Muscle of leg (tissue), 11 donors: ENCODE measurements around the gene FAM219A. TPM values are rescaled to one million over a fixed set of nuclear protein-coding genes. Genes with fewer than 3 reads are reported as not detected.
A peak's percentile ranks its signal among the peaks of the same experiment; 100 is the strongest.

ENCODE experiments used
- DNase-seq: peaks from one replicate; pipeline ENCODE4 v3.0.0; 2013
- H3K27ac ChIP-seq: one replicate; pipeline ENCODE4 v1.5.1; 2013; ENCODE audit warnings: mild to moderate bottlenecking, low read length, control low read depth
- H3K27me3 ChIP-seq: one replicate; pipeline ENCODE4 v1.6.1; 2013; ENCODE audit warnings: low read length; ENCODE audit not compliant: control insufficient read depth, insufficient read depth
- H3K36me3 ChIP-seq: one replicate; pipeline ENCODE4 v1.6.1; 2013; ENCODE audit warnings: low read length; ENCODE audit not compliant: control insufficient read depth, insufficient read depth
- H3K4me1 ChIP-seq: one replicate; pipeline ENCODE4 v1.6.1; 2013; ENCODE audit warnings: low read length; ENCODE audit not compliant: control insufficient read depth, insufficient read depth
- H3K4me3 ChIP-seq: one replicate; pipeline ENCODE4 v1.5.1; 2013; ENCODE audit warnings: low read length, control low read depth
- H3K9me3 ChIP-seq: replicated peaks from 2 replicates; pipeline ENCODE4 v1.6.1; 2013; ENCODE audit warnings: low read depth, low read length; ENCODE audit not compliant: control insufficient read depth
- WGBS: methylation state at CpG from one replicate; pipeline ENCODE4 v1.1.5; 2013; ENCODE audit warnings: missing lambda C conversion rate; ENCODE audit not compliant: insufficient coverage; 5-methylcytosine and 5-hydroxymethylcytosine counted together
- polyA plus RNA-seq, 8 donors: library from polyadenylated mRNA; unstranded; fragments of 120-200 nt; gene quantifications; one replicate each; pipeline versions ENCODE4 v1.2.1 to v1.2.3, GENCODE V29; 2013; ENCODE audit warnings: inconsistent platforms in 1 of 8, low replicate concordance in 1 of 8; ENCODE audit not compliant: insufficient read length in 8 of 8, insufficient read depth in 1 of 8
- total RNA-seq: library from RNA; stranded (reverse); fragments of 120-200 nt; gene quantifications from one replicate; pipeline ENCODE4 v1.2.4, GENCODE V29; 2013

FAM219A gene
- total and polyA plus RNA-seq, 9 donors, result 6.0 to 13.3 (median 11.8) TPM

DNA sequence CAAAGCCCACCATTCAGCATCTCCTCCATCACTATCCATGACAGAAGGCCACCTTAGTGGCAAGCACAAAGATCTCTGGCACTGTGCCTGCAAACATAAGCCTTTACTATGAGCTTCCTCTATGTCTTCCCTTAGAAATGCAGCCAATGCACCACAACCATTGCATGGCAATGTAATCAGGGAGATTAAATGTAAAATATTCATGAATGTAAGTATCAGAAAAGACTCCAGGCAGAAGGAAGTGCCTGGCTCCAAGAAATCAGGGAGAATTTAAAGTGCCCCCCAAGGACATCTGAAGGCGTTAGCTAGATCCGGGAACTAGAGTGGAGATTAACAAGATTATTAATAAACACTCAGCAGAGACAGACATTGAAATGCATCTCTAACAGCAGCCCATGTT lies 49.2 kb downstream of the FAM219A start:
- WGBS, result no CpG with 5 or more reads among the region's 2 CpGs
- H3K9me3 ChIP-seq, result no peaks in the 10 kb centered on the region
- no peaks in the 10 kb centered on the region for H3K4me1 ChIP-seq
- no peak for DNase-seq
- H3K4me3 ChIP-seq, result no peak overlapping the region
- H3K27me3 ChIP-seq, result no peaks in the 10 kb centered on the region
- peaks cover 8% of the 10 kb centered on the region for H3K36me3 ChIP-seq
- H3K27ac ChIP-seq, result no peak overlapping the region

DNA sequence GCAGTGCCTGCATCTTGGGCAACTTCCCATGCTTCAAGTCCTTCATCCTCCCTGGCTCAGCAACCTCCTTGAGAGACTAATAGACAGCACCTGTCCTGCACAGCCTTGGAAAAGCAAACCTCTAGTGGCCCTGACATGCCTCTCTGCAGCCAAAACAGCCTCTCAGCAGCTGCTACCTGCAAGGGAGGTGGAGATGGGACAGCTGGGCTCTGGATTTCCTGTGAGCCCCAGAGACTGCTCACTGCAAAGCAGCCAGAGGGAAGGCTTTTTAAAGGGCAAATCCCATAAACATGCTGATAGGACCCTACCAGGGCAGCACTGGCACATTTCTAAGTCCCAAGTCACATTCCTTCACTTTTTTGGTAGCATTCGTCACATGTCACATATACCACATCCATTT lies 50.2 kb downstream of the FAM219A start:
- H3K9me3 ChIP-seq, result no peaks in the 10 kb centered on the region
- no peak overlapping the region for H3K27ac ChIP-seq
- peaks cover 12% of the 10 kb centered on the region for H3K36me3 ChIP-seq
- no peak overlapping the region for H3K4me3 ChIP-seq
- 100% methylated on average over 1 of the region's 1 CpG for WGBS
- DNase-seq, result no peak
- no peaks in the 10 kb centered on the region for H3K4me1 ChIP-seq
- no peaks in the 10 kb centered on the region for H3K27me3 ChIP-seq

DNA sequence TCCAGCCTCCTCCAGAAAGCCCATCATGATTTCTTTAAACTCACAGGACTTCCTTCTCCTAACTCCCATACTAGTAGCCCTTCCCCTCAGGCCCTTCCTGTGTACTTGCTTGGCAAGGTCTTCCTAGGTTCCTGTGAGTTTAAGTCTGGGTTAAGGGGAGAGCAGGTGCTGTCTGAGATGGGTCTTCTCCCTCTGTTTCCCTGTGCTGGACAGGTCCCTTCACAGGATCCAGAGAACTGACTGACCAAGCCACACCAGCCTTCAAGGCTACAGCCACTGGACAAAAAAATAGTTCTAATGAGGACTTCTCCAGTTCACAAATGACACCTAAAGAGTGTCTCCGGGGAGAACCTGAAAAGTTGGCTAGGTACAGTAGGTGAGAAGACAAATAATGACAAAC lies 52.2 kb downstream of the FAM219A start:
- no peaks in the 10 kb centered on the region for H3K27me3 ChIP-seq
- H3K9me3 ChIP-seq, result no peaks in the 10 kb centered on the region
- H3K27ac ChIP-seq, result no peak overlapping the region
- no peaks in the 10 kb centered on the region for H3K4me1 ChIP-seq
- no peak for DNase-seq
- H3K4me3 ChIP-seq, result no peak overlapping the region
- WGBS, result no CpG with 5 or more reads among the region's 1 CpG
- peaks cover 29% of the 10 kb centered on the region for H3K36me3 ChIP-seq

DNA sequence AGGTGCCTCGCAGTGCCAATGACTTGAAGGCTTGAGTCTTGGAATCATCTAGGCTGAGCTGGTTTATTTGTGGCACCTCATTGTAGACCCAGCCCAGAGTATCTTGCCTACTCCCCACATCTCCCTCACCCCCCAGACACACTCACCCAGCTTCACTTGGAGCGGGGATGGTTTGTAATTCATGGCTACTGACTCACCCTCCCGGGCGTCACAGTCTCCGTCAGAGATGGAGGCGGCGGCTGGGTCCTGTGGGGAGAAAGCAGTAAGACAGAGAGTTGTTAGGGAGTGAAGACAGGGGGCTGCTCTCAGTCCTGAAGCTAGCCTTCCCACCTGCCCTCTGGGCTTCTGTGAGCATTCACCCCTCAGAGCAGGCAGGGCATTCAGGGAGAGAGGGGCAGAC lies 52.7 kb downstream of the FAM219A start:
- Histone ChIP-seq H3K9me3 (no peaks in the 10 kb centered on the region), H3K36me3 (peaks cover 33% of the 10 kb centered on the region), H3K27ac (no peak overlapping the region), H3K4me1 (no peaks in the 10 kb centered on the region), H3K27me3 (no peaks in the 10 kb centered on the region), H3K4me3 (no peak overlapping the region)
- DNase-seq, result no peak
- 90% methylated on average over 4 of the region's 7 CpGs for WGBS

DNA sequence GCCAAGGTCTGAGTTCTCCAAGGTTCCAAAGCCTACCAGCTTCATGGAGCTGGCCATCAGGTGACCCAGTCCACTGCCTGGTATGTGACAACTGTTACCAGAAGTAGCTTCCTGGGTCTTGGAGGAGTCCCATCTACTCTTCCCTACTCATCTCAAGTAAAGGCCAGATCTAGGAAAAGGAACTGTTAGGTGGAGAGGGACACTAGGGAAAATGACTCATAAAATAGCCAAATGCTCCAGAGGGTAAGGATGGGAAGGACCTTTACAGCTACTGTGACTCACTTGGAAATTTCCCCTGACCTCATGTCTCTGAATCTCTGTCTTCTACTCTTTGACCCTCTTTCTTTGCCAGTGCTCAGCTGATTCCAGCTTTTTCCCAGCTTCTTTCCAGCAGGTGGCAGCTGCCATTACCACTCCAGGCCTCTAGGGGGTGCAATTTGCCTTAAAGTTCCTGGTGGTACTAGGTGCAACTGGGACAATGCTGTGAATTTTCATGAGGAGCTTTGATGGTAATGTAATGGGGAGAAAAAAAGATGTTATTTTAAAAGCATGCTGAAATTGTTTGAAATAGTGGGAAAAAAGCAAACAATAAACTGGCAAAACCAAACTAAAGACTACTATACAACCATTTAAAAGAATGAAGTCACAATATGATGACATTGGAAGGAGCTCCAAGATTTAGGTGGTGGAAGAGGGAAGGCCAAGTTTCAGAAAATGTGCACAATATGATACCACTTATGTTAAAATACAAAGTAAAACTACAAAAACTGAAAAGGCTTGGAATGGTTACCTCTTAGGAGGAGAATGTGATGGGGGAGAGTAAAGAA lies 54.6 kb downstream of the FAM219A start:
- peaks cover 43% of the 10 kb centered on the region for H3K36me3 ChIP-seq
- H3K9me3 ChIP-seq, result no peaks in the 10 kb centered on the region
- H3K27me3 ChIP-seq, result no peaks in the 10 kb centered on the region
- DNase-seq, result peak; percentile 67
- no peak overlapping the region for H3K4me3 ChIP-seq
- H3K4me1 ChIP-seq, result no peaks in the 10 kb centered on the region
- no peak overlapping the region for H3K27ac ChIP-seq

DNA sequence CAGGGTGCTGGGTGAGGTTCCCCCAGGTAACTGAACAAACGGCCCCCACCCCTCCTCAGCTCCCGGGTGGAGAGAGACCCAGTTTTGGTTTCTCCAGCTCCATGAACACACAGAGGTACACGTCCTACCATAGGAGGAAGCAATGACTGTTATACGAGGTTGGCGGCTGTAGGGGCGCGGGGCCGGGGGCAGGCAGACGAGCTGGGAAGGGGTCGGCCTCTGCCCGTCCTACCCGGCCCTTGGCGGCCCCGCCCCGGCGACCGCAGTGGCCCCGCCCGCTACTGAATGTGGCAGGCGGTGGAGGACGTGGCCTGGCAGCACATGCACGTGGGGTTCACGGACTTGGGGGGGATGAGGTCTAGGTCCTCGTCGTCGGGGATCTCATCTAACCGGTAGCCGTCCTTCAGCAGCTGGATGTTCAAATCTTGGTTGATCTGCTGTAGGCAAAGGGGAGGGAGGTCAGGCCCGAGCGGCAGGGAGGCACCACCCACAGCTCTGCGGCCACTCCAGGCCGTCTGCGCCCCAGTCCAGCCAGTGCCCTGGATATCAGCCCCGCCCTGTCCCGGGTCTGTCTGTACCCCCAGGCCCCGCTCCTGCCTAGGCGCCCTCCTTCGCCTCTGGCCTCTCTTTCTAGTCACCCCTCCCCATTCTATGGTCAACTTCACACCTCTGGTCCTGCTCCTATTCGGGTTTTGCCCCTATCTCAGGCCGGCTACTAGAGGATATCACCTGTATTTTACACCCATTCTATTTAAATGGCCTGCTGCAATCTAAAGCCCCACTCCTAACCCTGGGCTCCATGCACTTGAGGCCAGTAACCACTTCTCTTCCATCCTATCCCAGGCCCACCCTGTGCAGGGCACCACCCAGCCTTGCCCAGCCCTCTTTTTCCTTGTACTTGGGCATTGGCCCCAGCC lies 57.4 kb downstream of the FAM219A start:
- WGBS, result 65% methylated on average over 40 of the region's 40 CpGs
- Histone ChIP-seq H3K27me3 (no peaks in the 10 kb centered on the region), H3K27ac (no peak overlapping the region), H3K36me3 (peaks cover 54% of the 10 kb centered on the region), H3K9me3 (no peaks in the 10 kb centered on the region), H3K4me3 (no peak overlapping the region), H3K4me1 (no peaks in the 10 kb centered on the region)
- no peak for DNase-seq

DNA sequence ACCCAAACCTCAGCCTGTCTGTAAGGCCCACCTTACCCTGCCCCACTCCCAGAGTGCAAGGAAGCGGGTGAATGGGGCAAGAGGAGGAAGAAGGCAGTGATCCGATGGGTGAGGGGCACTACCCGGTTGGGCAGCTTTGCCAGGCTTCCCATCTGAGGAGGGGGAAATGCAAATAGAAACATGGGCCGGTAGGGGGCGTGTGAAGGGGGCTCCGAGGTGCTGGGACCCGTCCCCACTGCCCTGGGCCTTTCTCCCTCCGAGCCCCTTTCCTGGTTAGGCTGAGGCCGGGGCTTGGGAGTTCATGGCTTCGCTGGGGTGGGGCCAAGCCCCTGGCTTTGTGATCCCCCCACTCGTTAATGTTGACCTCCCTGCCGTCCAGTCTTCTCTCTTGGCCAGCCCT lies 58.1 kb downstream of the FAM219A start:
- Histone ChIP-seq H3K27me3 (no peaks in the 10 kb centered on the region), H3K9me3 (no peaks in the 10 kb centered on the region), H3K27ac (no peak overlapping the region), H3K4me1 (no peaks in the 10 kb centered on the region), H3K36me3 (peaks cover 51% of the 10 kb centered on the region), H3K4me3 (no peak overlapping the region)
- no peak for DNase-seq
- 31% methylated on average over 8 of the region's 12 CpGs for WGBS

DNA sequence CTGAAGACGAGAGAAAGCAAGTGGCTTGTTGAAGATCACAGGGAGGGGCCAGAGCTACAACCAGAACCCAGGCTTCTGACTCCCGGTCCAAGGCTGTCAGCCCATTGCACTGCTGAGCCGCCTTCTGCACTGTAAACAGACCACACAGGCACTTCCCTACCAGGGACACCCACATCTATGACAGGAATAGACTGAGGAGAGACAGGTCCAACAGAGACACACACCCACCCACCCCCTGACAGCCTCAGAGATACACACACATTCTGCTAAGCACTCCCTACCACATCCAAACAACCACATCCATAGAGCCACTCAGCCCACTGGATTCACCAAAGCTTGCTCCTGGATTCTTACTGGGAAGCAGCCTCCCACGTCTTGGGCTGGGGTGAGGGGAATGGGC lies 58.6 kb downstream of the FAM219A start:
- 90% methylated on average over 2 of the region's 4 CpGs for WGBS
- no peaks in the 10 kb centered on the region for H3K4me1 ChIP-seq
- no peak overlapping the region for H3K4me3 ChIP-seq
- H3K27me3 ChIP-seq, result no peaks in the 10 kb centered on the region
- H3K36me3 ChIP-seq, result peaks cover 48% of the 10 kb centered on the region
- H3K27ac ChIP-seq, result no peak overlapping the region
- no peaks in the 10 kb centered on the region for H3K9me3 ChIP-seq
- DNase-seq, result no peak

DNA sequence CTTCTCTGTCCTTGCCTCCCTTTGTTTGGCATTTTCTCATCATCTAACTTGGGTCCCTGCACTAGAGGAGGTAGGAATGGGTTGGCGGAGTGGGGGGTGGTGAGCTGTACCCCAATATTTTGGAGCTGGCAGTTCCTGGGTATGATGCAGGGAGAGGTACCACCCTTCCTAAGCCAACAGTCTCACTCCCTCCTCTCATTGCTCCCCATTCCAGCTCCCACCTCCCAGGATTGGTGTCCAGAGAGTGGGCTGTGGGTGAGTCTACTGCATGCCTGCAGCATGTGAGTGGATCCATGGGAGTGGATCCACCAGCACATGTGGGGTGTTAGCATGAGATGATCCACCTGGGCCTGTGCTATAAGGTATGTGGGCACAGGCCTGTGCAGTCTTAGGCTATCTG lies 59.5 kb downstream of the FAM219A start:
- WGBS, result no CpG with 5 or more reads among the region's 1 CpG
- Histone ChIP-seq H3K4me1 (no peaks in the 10 kb centered on the region), H3K36me3 (peaks cover 46% of the 10 kb centered on the region), H3K27ac (no peak overlapping the region), H3K9me3 (no peaks in the 10 kb centered on the region), H3K4me3 (no peak overlapping the region), H3K27me3 (no peaks in the 10 kb centered on the region)
- no peak for DNase-seq
